Ishikawa (cell line): ENCODE measurements around the gene CPEB4.

ENCODE experiments used
- FOXM1 ChIP-seq: IDR thresholded peaks from 2 replicates; pipeline ENCODE4 v1.6.1; 2012; ENCODE audit warnings: low read depth, borderline replicate concordance
- MAX ChIP-seq: IDR thresholded peaks from 2 replicates; pipeline ENCODE4 v1.6.1; 2012

- no peak for TF ChIP-seq MAX
- TF ChIP-seq FOXM1: no peak
Measured at GRCh38 chr5:173940269-173940668, 52.1 kb downstream of the CPEB4 start.
